Endothelial cell of umbilical vein (primary cell): Measurements from ENCODE around the gene MAT1A.

Experiments
- EZH2 ChIP-seq: IDR thresholded peaks from 2 replicates; pipeline ENCODE4 v1.6.1; 2012; ENCODE audit warnings: borderline replicate concordance, low read depth, mild to moderate bottlenecking, moderate library complexity, low read length, inconsistent platforms; ENCODE audit not compliant: severe bottlenecking
- GATA2 ChIP-seq: IDR thresholded peaks from 2 replicates; pipeline ENCODE4 v1.7.0; 2011; ENCODE audit warnings: low read depth, mild to moderate bottlenecking, moderate library complexity, mixed read lengths, low read length; ENCODE audit not compliant: insufficient read length, insufficient read depth
- MYC ChIP-seq: IDR thresholded peaks from one replicate; pipeline ENCODE4 v1.6.1; 2011; ENCODE audit warnings: mild to moderate bottlenecking, low read depth, low read length
- POLR2A ChIP-seq: IDR thresholded peaks from 2 replicates; pipeline ENCODE4 v1.6.1; 2012; ENCODE audit warnings: low read depth, mild to moderate bottlenecking, control low read depth, low read length
- POLR2AphosphoS5 ChIP-seq: IDR thresholded peaks from 2 replicates; pipeline ENCODE4 v1.6.1; 2012; ENCODE audit warnings: low read depth, mild to moderate bottlenecking, control low read depth, low read length, moderate library complexity; ENCODE audit not compliant: insufficient read depth
- TF ChIP-seq, protein P1 (sequence below), 2 donors: IDR thresholded peaks; 1 replicate in 1 of 2; 2 replicates in 1 of 2; pipeline ENCODE4 v1.5.1; 2011; ENCODE audit warnings: low read length in 2 of 2, mild to moderate bottlenecking in 2 of 2, moderate library complexity in 2 of 2, control low read depth in 1 of 2, inconsistent platforms in 1 of 2, low read depth in 1 of 2; ENCODE audit not compliant: insufficient read depth in 1 of 2; ENCODE audit errors: extremely low read depth in 1 of 2
- TF ChIP-seq, protein P2 (sequence below): IDR thresholded peaks from 2 replicates; pipeline ENCODE4 v1.6.1; 2011; ENCODE audit not compliant: insufficient read depth, insufficient read length

DNA sequence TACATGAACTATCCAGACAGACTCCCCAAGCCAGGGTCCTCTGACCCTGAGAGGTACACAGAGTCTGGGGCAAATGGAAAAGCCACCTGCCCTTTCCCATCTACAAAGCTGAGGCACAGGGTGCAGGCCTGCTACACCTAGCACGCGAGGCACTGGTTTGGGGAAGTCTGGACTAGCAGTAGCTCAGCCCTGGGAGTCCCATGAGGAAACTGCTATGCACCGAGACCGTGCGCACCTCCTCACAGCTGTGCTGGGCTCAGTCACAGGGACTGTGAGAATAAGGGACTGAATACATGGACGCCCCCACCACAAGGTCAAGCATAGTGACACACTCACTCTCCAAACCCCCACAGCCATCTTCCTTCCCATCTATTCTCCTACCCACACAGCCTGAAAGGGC is 8.2 kb downstream of the MAT1A start:
- TF ChIP-seq, protein P1, sequence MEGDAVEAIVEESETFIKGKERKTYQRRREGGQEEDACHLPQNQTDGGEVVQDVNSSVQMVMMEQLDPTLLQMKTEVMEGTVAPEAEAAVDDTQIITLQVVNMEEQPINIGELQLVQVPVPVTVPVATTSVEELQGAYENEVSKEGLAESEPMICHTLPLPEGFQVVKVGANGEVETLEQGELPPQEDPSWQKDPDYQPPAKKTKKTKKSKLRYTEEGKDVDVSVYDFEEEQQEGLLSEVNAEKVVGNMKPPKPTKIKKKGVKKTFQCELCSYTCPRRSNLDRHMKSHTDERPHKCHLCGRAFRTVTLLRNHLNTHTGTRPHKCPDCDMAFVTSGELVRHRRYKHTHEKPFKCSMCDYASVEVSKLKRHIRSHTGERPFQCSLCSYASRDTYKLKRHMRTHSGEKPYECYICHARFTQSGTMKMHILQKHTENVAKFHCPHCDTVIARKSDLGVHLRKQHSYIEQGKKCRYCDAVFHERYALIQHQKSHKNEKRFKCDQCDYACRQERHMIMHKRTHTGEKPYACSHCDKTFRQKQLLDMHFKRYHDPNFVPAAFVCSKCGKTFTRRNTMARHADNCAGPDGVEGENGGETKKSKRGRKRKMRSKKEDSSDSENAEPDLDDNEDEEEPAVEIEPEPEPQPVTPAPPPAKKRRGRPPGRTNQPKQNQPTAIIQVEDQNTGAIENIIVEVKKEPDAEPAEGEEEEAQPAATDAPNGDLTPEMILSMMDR (IDR thresholded peaks at IDR 0.05; ENCODE audit: extremely low read depth in 1 of 2, insufficient read depth in 1 of 2, low read depth in 1 of 2, low read length in 2 of 2), result no peak
- TF ChIP-seq, protein P2, sequence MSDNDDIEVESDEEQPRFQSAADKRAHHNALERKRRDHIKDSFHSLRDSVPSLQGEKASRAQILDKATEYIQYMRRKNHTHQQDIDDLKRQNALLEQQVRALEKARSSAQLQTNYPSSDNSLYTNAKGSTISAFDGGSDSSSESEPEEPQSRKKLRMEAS, result no peak
- TF ChIP-seq EZH2 (no peak), POLR2A (no peak), GATA2 (no peak), POLR2AphosphoS5 (no peak), MYC (no peak)
